ENCODE results near the gene TMEM260.

The TMEM260 gene

GRCh38 chr14:56579345-56580220 is at the start of gene TMEM260:
TSS of gene TMEM260 (plus strand) at chr14:56579798. CDS start at chr14:56579915, 117 bp downstream.
- H3K4me3 ChIP-seq (ENCODE audit: low read length), result peak within 1 kb of the TSS; percentile 89
- peak within 1 kb of the TSS; percentile 99 for H3K9ac ChIP-seq (ENCODE audit: low read depth, low read length)
- H3K36me3 ChIP-seq (ENCODE audit: insufficient read depth, low read depth, low read length), result no peaks in the 10 kb centered on the region
- peak within 1 kb of the TSS; percentile 94 for H3K27ac ChIP-seq (ENCODE audit: low read length)
- H3K27me3 ChIP-seq (ENCODE audit: insufficient read depth, low read length), result no peaks in the 10 kb centered on the region
- H3K4me1 ChIP-seq (ENCODE audit: insufficient read depth, low read length), result no peaks in the 10 kb centered on the region
- H3K9me3 ChIP-seq (ENCODE audit: insufficient read depth, low read depth, low read length), result no peaks in the 10 kb centered on the region

DNA sequence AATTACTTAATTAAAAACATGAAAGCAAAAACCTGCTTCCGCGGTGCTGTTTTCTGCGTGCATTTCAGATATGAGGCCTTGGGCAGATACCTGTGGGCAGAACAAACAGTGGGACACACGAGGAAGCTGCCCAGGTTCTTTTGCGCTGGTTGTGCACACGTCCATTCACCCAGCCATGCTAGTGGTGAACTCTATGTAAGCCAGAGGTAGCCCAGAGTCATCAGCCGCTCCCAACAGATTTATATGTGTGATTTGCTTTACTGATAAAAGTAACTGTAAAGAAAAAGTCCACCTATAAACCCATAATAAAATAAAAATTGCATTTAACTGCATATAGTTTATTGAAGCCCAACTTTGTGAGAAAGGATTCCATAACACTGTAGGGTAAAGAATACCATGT is 47.1 kb upstream of the TMEM260 start:
- H3K4me1 ChIP-seq (ENCODE audit: insufficient read depth, low read length), result peaks cover 3% of the 10 kb centered on the region; the same call in 1 of the 2 replicates
- no peaks in the 10 kb centered on the region for H3K9me3 ChIP-seq (ENCODE audit: insufficient read depth, low read depth, low read length)
- H3K36me3 ChIP-seq (ENCODE audit: insufficient read depth, low read depth, low read length), result no peaks in the 10 kb centered on the region
- H3K27ac ChIP-seq (ENCODE audit: low read length), result no peak overlapping the region
- no peak overlapping the region for H3K4me3 ChIP-seq (ENCODE audit: low read length)
- no peak overlapping the region for H3K9ac ChIP-seq (ENCODE audit: low read depth, low read length)
- peaks cover 6% of the 10 kb centered on the region for H3K27me3 ChIP-seq (ENCODE audit: insufficient read depth, low read length)

DNA sequence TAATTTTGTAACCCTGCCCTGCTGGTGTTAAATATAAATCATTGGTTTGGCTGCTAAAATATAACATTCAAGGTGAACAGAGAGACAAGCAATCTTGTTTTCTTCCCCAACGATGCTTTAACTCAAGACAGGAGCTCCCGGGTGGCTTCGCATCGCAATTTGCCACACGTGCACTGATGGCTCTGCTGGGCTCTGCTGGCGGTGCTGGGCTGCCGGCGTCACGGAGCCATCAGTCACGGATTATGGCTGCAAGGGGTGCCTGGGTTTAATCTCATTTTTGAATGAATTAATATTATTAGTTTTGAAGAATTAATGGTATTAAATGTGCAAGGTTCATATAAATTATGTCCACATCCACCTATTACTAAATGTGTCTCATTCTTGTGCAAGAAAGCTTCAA is 44.9 kb upstream of the TMEM260 start:
- H3K27ac ChIP-seq (ENCODE audit: low read length), result no peak overlapping the region
- H3K9ac ChIP-seq (ENCODE audit: low read depth, low read length), result no peak overlapping the region
- H3K9me3 ChIP-seq (ENCODE audit: insufficient read depth, low read depth, low read length), result no peaks in the 10 kb centered on the region
- H3K4me3 ChIP-seq (ENCODE audit: low read length), result no peak overlapping the region
- no peaks in the 10 kb centered on the region for H3K27me3 ChIP-seq (ENCODE audit: insufficient read depth, low read length)
- no peaks in the 10 kb centered on the region for H3K36me3 ChIP-seq (ENCODE audit: insufficient read depth, low read depth, low read length)
- no peaks in the 10 kb centered on the region for H3K4me1 ChIP-seq (ENCODE audit: insufficient read depth, low read length)

- no peak overlapping the region for H3K9ac ChIP-seq (ENCODE audit: low read depth, low read length)
- H3K36me3 ChIP-seq (ENCODE audit: insufficient read depth, low read depth, low read length), result no peaks in the 10 kb centered on the region
- H3K4me1 ChIP-seq (ENCODE audit: insufficient read depth, low read length), result no peaks in the 10 kb centered on the region
- no peaks in the 10 kb centered on the region for H3K27me3 ChIP-seq (ENCODE audit: insufficient read depth, low read length)
- H3K4me3 ChIP-seq (ENCODE audit: low read length), result no peak overlapping the region
- no peaks in the 10 kb centered on the region for H3K9me3 ChIP-seq (ENCODE audit: insufficient read depth, low read depth, low read length)
- no peak overlapping the region for H3K27ac ChIP-seq (ENCODE audit: low read length)
Observed at GRCh38 chr14:56539862-56540261, 39.7 kb upstream of the TMEM260 start.

GRCh38 chr14:56543436-56543835 is 36.2 kb upstream of the TMEM260 start:
- no peak overlapping the region for H3K9ac ChIP-seq (ENCODE audit: low read depth, low read length)
- no peak overlapping the region for H3K27ac ChIP-seq (ENCODE audit: low read length)
- H3K27me3 ChIP-seq (ENCODE audit: insufficient read depth, low read length), result no peaks in the 10 kb centered on the region
- H3K9me3 ChIP-seq (ENCODE audit: insufficient read depth, low read depth, low read length), result no peaks in the 10 kb centered on the region
- H3K36me3 ChIP-seq (ENCODE audit: insufficient read depth, low read depth, low read length), result no peaks in the 10 kb centered on the region
- no peaks in the 10 kb centered on the region for H3K4me1 ChIP-seq (ENCODE audit: insufficient read depth, low read length)
- H3K4me3 ChIP-seq (ENCODE audit: low read length), result no peak overlapping the region

DNA sequence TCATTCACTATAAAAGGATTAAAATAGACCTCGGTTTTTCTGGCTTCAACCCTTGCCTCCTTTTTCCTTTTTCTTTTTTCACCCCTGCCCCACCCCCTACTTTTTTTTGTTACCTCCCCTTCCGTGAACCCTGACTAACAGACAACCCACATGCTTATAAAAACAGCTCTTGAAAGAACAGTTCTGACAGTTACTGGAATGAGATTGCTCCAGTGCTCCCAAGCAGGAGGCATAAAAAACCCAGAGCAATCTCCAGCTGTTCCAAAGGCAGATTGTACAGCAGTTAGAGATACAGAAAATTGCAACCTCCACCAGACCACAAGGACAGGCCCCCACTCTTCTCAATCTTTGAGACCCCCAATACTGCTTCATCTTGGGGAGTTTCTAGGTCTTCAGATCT is 29.9 kb upstream of the TMEM260 start:
- Histone ChIP-seq H3K9ac (ENCODE audit: low read depth, low read length) (no peak overlapping the region), H3K9me3 (ENCODE audit: insufficient read depth, low read depth, low read length) (no peaks in the 10 kb centered on the region), H3K4me1 (ENCODE audit: insufficient read depth, low read length) (peaks cover 4% of the 10 kb centered on the region; the same call in 1 of the 2 replicates), H3K27me3 (ENCODE audit: insufficient read depth, low read length) (no peaks in the 10 kb centered on the region), H3K4me3 (ENCODE audit: low read length) (no peak overlapping the region), H3K36me3 (ENCODE audit: insufficient read depth, low read depth, low read length) (no peaks in the 10 kb centered on the region), H3K27ac (ENCODE audit: low read length) (no peak overlapping the region)

- Histone ChIP-seq H3K27me3 (ENCODE audit: insufficient read depth, low read length) (no peaks in the 10 kb centered on the region), H3K4me3 (ENCODE audit: low read length) (no peak overlapping the region), H3K9me3 (ENCODE audit: insufficient read depth, low read depth, low read length) (no peaks in the 10 kb centered on the region), H3K27ac (ENCODE audit: low read length) (no peak overlapping the region), H3K4me1 (ENCODE audit: insufficient read depth, low read length) (peaks cover 4% of the 10 kb centered on the region; the same call in 1 of the 2 replicates), H3K9ac (ENCODE audit: low read depth, low read length) (no peak overlapping the region), H3K36me3 (ENCODE audit: insufficient read depth, low read depth, low read length) (no peaks in the 10 kb centered on the region)
Observed at GRCh38 chr14:56552615-56553014, 27.0 kb upstream of the TMEM260 start.

GRCh38 chr14:56554301-56554700 is 25.3 kb upstream of the TMEM260 start:
- Histone ChIP-seq H3K27ac (ENCODE audit: low read length) (no peak overlapping the region), H3K9me3 (ENCODE audit: insufficient read depth, low read depth, low read length) (no peaks in the 10 kb centered on the region), H3K9ac (ENCODE audit: low read depth, low read length) (no peak overlapping the region), H3K36me3 (ENCODE audit: insufficient read depth, low read depth, low read length) (no peaks in the 10 kb centered on the region), H3K4me3 (ENCODE audit: low read length) (no peak overlapping the region), H3K4me1 (ENCODE audit: insufficient read depth, low read length) (peaks cover 4% of the 10 kb centered on the region; the same call in 1 of the 2 replicates), H3K27me3 (ENCODE audit: insufficient read depth, low read length) (no peaks in the 10 kb centered on the region)

DNA sequence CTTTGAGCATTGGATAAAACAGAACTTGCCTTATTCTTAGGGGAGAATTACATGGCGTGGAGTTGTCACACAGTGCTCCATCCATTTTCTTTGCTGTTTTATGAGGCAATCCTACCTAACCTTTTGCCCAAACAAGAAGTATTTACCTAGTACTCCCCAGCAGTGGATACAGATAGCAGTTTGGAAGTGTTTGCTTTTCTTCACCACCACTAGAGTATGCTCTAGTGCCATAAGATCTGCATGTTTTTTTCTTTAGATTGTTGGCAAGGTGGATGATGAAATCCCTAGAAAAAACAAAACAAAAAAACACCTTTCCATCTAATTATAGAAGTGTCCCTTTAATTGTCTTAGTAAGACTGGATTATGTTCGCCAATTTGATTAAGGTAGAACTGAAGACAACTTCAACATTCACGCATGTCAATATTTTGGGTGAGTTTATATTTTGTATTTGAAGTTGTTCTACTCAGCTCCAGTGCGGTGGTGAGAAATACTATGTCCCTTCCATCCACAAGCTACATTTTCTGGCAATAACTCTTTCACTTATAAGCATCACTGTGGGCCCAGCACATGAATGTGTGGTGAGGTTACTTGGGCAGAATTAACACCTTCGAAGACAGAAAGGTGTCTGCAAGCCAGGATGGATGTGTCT is 23.6 kb upstream of the TMEM260 start:
- Histone ChIP-seq H3K4me1 (ENCODE audit: insufficient read depth, low read length) (peaks cover 4% of the 10 kb centered on the region; the same call in 1 of the 2 replicates), H3K9me3 (ENCODE audit: insufficient read depth, low read depth, low read length) (no peaks in the 10 kb centered on the region), H3K27ac (ENCODE audit: low read length) (no peak overlapping the region), H3K27me3 (ENCODE audit: insufficient read depth, low read length) (no peaks in the 10 kb centered on the region), H3K4me3 (ENCODE audit: low read length) (no peak overlapping the region), H3K36me3 (ENCODE audit: insufficient read depth, low read depth, low read length) (no peaks in the 10 kb centered on the region), H3K9ac (ENCODE audit: low read depth, low read length) (no peak overlapping the region)

DNA sequence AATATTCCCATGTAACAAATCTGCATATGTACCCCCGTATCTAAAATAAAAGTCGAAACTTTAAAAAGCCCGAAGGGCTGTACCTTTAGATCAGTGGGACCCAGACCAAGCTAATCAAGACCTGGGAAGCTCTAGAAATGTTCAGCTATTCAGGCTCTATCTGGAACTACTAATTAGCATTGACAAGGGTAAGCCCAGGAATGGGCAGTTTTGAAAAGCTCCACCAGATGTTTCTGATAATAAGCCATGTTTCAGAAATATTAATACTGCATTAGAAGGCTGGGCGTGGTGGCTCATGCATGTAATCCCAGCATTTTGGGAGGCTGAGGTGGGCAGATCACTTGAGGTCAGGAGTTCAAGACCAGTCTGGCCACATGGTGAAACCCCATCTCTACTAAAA is 20.4 kb upstream of the TMEM260 start:
- no peaks in the 10 kb centered on the region for H3K9me3 ChIP-seq (ENCODE audit: insufficient read depth, low read depth, low read length)
- no peaks in the 10 kb centered on the region for H3K27me3 ChIP-seq (ENCODE audit: insufficient read depth, low read length)
- H3K27ac ChIP-seq (ENCODE audit: low read length), result no peak overlapping the region
- no peak overlapping the region for H3K4me3 ChIP-seq (ENCODE audit: low read length)
- H3K36me3 ChIP-seq (ENCODE audit: insufficient read depth, low read depth, low read length), result no peaks in the 10 kb centered on the region
- no peaks in the 10 kb centered on the region; the same call in 1 of the 2 replicates for H3K4me1 ChIP-seq (ENCODE audit: insufficient read depth, low read length)
- H3K9ac ChIP-seq (ENCODE audit: low read depth, low read length), result no peak overlapping the region

DNA sequence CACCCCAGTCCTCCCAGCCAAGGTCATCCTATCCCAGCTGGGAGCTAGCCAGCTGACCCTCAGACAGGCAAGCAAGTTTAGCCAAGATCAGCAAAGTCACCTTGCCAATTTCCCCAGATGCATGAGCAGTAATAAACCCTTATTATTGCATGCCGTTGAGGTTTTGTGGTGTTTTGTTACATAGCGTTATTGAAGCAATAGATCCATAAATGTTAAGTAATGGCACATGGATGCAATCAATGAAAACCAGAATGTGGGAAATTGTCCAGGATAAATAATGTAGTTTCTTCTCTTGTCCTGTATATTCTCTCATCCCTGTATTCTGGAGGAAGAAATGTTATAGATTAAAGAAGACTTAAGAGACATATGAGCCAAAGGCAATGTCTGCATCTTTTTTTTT is 18.0 kb upstream of the TMEM260 start:
- Histone ChIP-seq H3K9me3 (ENCODE audit: insufficient read depth, low read depth, low read length) (no peaks in the 10 kb centered on the region), H3K27me3 (ENCODE audit: insufficient read depth, low read length) (no peaks in the 10 kb centered on the region), H3K27ac (ENCODE audit: low read length) (no peak overlapping the region), H3K4me1 (ENCODE audit: insufficient read depth, low read length) (no peaks in the 10 kb centered on the region), H3K4me3 (ENCODE audit: low read length) (no peak overlapping the region), H3K36me3 (ENCODE audit: insufficient read depth, low read depth, low read length) (no peaks in the 10 kb centered on the region), H3K9ac (ENCODE audit: low read depth, low read length) (no peak overlapping the region)

- Histone ChIP-seq H3K9me3 (ENCODE audit: insufficient read depth, low read depth, low read length) (no peaks in the 10 kb centered on the region), H3K27ac (ENCODE audit: low read length) (no peak overlapping the region), H3K36me3 (ENCODE audit: insufficient read depth, low read depth, low read length) (no peaks in the 10 kb centered on the region), H3K4me1 (ENCODE audit: insufficient read depth, low read length) (no peaks in the 10 kb centered on the region), H3K27me3 (ENCODE audit: insufficient read depth, low read length) (no peaks in the 10 kb centered on the region), H3K4me3 (ENCODE audit: low read length) (no peak overlapping the region), H3K9ac (ENCODE audit: low read depth, low read length) (no peak overlapping the region)
Observed at GRCh38 chr14:56562883-56563282, 16.7 kb upstream of the TMEM260 start.

Measured in iPS-20b (cell line).